WTC11 (cell line): ENCODE results near the gene MPP1. TPM values are rescaled to one million over a fixed set of nuclear protein-coding genes. Genes with fewer than 3 reads are reported as not detected.

Experiments
- ATAC-seq: fragments of 200-7000 bp; cut with Tn5 transposase; 2 replicates; pipeline ENCODE4 v1.10.0; 2021; ENCODE audit warnings: mild to moderate bottlenecking, moderate library complexity
- CTCF ChIA-PET: fragments of 300-600 bp; sonication (Branson Sonifier 250); formaldehyde crosslinking; loops from one replicate; lab custom pipeline; 2021; ENCODE audit warnings: antibody characterized with exemption; lab: Charles Lee
- POLR2A ChIA-PET: fragments of 350-600 bp; sonication (Branson Sonifier 250); formaldehyde crosslinking; loops from one replicate; lab custom pipeline; 2021; ENCODE audit warnings: antibody characterized with exemption; lab: Charles Lee
- DNase-seq: peaks from one replicate; pipeline ENCODE4 v3.0.0; 2021; ENCODE audit warnings: low spot score
- H3K27ac Mint-ChIP-seq: 2 replicates; pipeline ENCODE4 v1.8.0; 2021; ENCODE audit warnings: mixed read lengths
- H3K27me3 Mint-ChIP-seq: 2 replicates; pipeline ENCODE4 v1.8.0; 2021; ENCODE audit warnings: low read depth, mild to moderate bottlenecking, moderate library complexity, mixed read lengths
- H3K36me3 Mint-ChIP-seq: 2 replicates; pipeline ENCODE4 v1.8.0; 2021; ENCODE audit warnings: mixed read lengths
- H3K4me1 Mint-ChIP-seq: 2 replicates; pipeline ENCODE4 v1.8.0; 2022; ENCODE audit warnings: mixed read lengths
- H3K4me3 Mint-ChIP-seq: 2 replicates; pipeline ENCODE4 v1.8.0; 2021; ENCODE audit warnings: mild to moderate bottlenecking, moderate library complexity, mixed read lengths
- H3K9me3 Mint-ChIP-seq: 2 replicates; pipeline ENCODE4 v1.8.0; 2021; ENCODE audit warnings: mixed read lengths
- ATF1 ChIP-seq: sonication (generic); formaldehyde crosslinking; IDR thresholded peaks from 2 replicates; pipeline ENCODE4 v1.8.1; 2023; ENCODE audit warnings: mild to moderate bottlenecking, moderate library complexity, missing genetic modification reagents
- ATF6 ChIP-seq: sonication (generic); formaldehyde crosslinking; IDR thresholded peaks from 2 replicates; pipeline ENCODE4 v1.8.1; 2023; ENCODE audit warnings: mild to moderate bottlenecking, missing genetic modification reagents
- ELF4 ChIP-seq: sonication (generic); formaldehyde crosslinking; IDR thresholded peaks from 2 replicates; pipeline ENCODE4 v1.8.1; 2022; ENCODE audit warnings: low read depth, mild to moderate bottlenecking, moderate library complexity, missing genetic modification reagents
- GABPB1 ChIP-seq: sonication (generic); formaldehyde crosslinking; IDR thresholded peaks from 2 replicates; pipeline ENCODE4 v1.8.1; 2023; ENCODE audit warnings: mild to moderate bottlenecking, missing genetic modification reagents
- GRHL2 ChIP-seq: fragments of 250-450 bp; sonication (Bioruptor Pico); IDR thresholded peaks from 2 replicates; pipeline ENCODE4 v1.8.0; 2022; ENCODE audit warnings: mild to moderate bottlenecking, moderate library complexity; ENCODE audit not compliant: insufficient replicate concordance, severe bottlenecking
- IRF2 ChIP-seq: sonication (generic); formaldehyde crosslinking; IDR thresholded peaks from 2 replicates; pipeline ENCODE4 v1.8.0; 2022; ENCODE audit warnings: low read depth, missing genetic modification reagents, borderline replicate concordance
- RELA ChIP-seq: sonication (generic); formaldehyde crosslinking; IDR thresholded peaks from 2 replicates; pipeline ENCODE4 v1.8.1; 2022; ENCODE audit warnings: missing genetic modification reagents, mild to moderate bottlenecking, borderline replicate concordance
- TCF7 ChIP-seq: sonication (generic); formaldehyde crosslinking; IDR thresholded peaks from 2 replicates; pipeline ENCODE4 v1.8.0; 2022; ENCODE audit warnings: mild to moderate bottlenecking, low read depth, missing genetic modification reagents, moderate library complexity
- TP53 ChIP-seq: sonication (generic); formaldehyde crosslinking; IDR thresholded peaks from 2 replicates; pipeline ENCODE4 v1.8.1; 2023; ENCODE audit warnings: mild to moderate bottlenecking, missing genetic modification reagents
- USF2 ChIP-seq: sonication (generic); formaldehyde crosslinking; IDR thresholded peaks from 2 replicates; pipeline ENCODE4 v1.8.1; 2023; ENCODE audit warnings: mild to moderate bottlenecking, missing genetic modification reagents, moderate library complexity
- ZNF138 ChIP-seq: sonication (generic); formaldehyde crosslinking; conservative IDR thresholded peaks from 2 replicates; pipeline ENCODE4 v1.8.1; 2022; ENCODE audit warnings: mild to moderate bottlenecking, moderate library complexity, missing genetic modification reagents
- ZNF219 ChIP-seq: sonication (generic); formaldehyde crosslinking; IDR thresholded peaks from 2 replicates; pipeline ENCODE4 v1.8.0; 2023; ENCODE audit warnings: missing genetic modification reagents, mild to moderate bottlenecking, borderline replicate concordance
- ZNF532 ChIP-seq: fragments of 250-450 bp; sonication (Bioruptor Pico); IDR thresholded peaks from 2 replicates; pipeline ENCODE4 v1.9.0; 2021; ENCODE audit warnings: mild to moderate bottlenecking, borderline replicate concordance
- ZNF671 ChIP-seq: fragments of 250-450 bp; sonication (Bioruptor Pico); IDR thresholded peaks from 2 replicates; pipeline ENCODE4 v1.8.0; 2021; ENCODE audit warnings: mild to moderate bottlenecking
- total RNA-seq: library from RNA; stranded (reverse); gene quantifications from 3 replicates; pipeline ENCODE4 v1.2.3, GENCODE V29; 2021
- TF ChIP-seq, protein P1 (sequence below): sonication (generic); formaldehyde crosslinking; IDR thresholded peaks from 2 replicates; pipeline ENCODE4 v1.8.0; 2023; ENCODE audit warnings: missing genetic modification reagents, mild to moderate bottlenecking, borderline replicate concordance
- TF ChIP-seq, protein P2 (sequence below): fragments of 250-450 bp; sonication (Bioruptor Pico); conservative IDR thresholded peaks from 2 replicates; pipeline ENCODE4 v1.9.0; 2021; ENCODE audit warnings: mild to moderate bottlenecking

MPP1 gene
- total RNA-seq, 1 experiment from 2014 or later: 15.8 TPM

GRCh38 chrX:154840856-154841255 lies 35.6 kb upstream of the MPP1 start:
- ChIA-PET CTCF (interaction anchor here (0.6 to 1.3 kb wide), 3 partner anchors 65 to 124 kb away, joined by 3 to 6 read pairs (median 3); no protein-coding TSS in a partner anchor), POLR2A (no interaction called here)
- Mint-ChIP-seq H3K9me3 (peaks cover 14% of the 10 kb centered on the region), H3K4me3 (no peak overlapping the region), H3K27me3 (peaks cover 3% of the 10 kb centered on the region), H3K36me3 (peaks cover 2% of the 10 kb centered on the region; the same call in 1 of the 2 replicates), H3K27ac (no peak overlapping the region), H3K4me1 (no peaks in the 10 kb centered on the region)
- DNase-seq (no peak), ATAC-seq (peak; percentile 48; the same call in 1 of the 2 replicates)
- TF ChIP-seq ATF6 (CRISPR knock-in tag) (no peak), ZNF532 (CRISPR knock-in tag) (no peak), ELF4 (CRISPR knock-in tag) (no peak), GABPB1 (CRISPR knock-in tag) (no peak), TCF7 (no peak), ZNF138 (CRISPR knock-in tag) (no peak), ATF1 (no peak), RELA (CRISPR knock-in tag) (no peak), TP53 (CRISPR knock-in tag) (no peak), IRF2 (CRISPR knock-in tag) (no peak)
- TF ChIP-seq, protein P1, sequence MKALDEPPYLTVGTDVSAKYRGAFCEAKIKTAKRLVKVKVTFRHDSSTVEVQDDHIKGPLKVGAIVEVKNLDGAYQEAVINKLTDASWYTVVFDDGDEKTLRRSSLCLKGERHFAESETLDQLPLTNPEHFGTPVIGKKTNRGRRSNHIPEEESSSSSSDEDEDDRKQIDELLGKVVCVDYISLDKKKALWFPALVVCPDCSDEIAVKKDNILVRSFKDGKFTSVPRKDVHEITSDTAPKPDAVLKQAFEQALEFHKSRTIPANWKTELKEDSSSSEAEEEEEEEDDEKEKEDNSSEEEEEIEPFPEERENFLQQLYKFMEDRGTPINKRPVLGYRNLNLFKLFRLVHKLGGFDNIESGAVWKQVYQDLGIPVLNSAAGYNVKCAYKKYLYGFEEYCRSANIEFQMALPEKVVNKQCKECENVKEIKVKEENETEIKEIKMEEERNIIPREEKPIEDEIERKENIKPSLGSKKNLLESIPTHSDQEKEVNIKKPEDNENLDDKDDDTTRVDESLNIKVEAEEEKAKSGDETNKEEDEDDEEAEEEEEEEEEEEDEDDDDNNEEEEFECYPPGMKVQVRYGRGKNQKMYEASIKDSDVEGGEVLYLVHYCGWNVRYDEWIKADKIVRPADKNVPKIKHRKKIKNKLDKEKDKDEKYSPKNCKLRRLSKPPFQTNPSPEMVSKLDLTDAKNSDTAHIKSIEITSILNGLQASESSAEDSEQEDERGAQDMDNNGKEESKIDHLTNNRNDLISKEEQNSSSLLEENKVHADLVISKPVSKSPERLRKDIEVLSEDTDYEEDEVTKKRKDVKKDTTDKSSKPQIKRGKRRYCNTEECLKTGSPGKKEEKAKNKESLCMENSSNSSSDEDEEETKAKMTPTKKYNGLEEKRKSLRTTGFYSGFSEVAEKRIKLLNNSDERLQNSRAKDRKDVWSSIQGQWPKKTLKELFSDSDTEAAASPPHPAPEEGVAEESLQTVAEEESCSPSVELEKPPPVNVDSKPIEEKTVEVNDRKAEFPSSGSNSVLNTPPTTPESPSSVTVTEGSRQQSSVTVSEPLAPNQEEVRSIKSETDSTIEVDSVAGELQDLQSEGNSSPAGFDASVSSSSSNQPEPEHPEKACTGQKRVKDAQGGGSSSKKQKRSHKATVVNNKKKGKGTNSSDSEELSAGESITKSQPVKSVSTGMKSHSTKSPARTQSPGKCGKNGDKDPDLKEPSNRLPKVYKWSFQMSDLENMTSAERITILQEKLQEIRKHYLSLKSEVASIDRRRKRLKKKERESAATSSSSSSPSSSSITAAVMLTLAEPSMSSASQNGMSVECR: no peak

DNA sequence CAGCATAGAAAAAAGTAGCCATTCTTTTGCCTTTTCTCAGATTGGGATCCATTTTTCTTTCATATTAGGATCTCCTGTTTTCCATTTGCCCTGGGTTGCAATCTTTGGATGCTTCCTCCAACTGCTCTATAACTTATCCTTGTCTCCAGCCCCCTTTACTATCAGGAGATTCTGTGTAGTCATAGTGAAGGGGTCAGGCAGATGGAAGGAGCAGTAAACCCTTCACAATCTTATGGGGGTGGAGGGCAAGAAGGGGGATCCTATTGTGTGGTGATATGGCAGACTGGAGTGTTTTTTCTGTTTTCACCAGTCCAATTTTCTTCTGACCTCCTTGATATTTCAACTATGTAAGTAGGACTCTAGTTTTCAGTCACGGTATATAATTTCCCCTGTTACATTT lies 30.9 kb upstream of the MPP1 start:
- H3K9me3 Mint-ChIP-seq: peaks cover 11% of the 10 kb centered on the region
- ChIA-PET POLR2A (no interaction called here), CTCF (no interaction called here)
- no peaks in the 10 kb centered on the region for H3K4me1 Mint-ChIP-seq
- H3K36me3 Mint-ChIP-seq: peaks cover 2% of the 10 kb centered on the region; the same call in 1 of the 2 replicates
- H3K27me3 Mint-ChIP-seq: no peaks in the 10 kb centered on the region
- no peak overlapping the region for H3K4me3 Mint-ChIP-seq
- no peak overlapping the region for H3K27ac Mint-ChIP-seq
- ATAC-seq: no peak
- no peak for DNase-seq
- TF ChIP-seq ZNF219: no peak
- no peak for TF ChIP-seq USF2 (CRISPR knock-in tag)
- TF ChIP-seq, protein P2, sequence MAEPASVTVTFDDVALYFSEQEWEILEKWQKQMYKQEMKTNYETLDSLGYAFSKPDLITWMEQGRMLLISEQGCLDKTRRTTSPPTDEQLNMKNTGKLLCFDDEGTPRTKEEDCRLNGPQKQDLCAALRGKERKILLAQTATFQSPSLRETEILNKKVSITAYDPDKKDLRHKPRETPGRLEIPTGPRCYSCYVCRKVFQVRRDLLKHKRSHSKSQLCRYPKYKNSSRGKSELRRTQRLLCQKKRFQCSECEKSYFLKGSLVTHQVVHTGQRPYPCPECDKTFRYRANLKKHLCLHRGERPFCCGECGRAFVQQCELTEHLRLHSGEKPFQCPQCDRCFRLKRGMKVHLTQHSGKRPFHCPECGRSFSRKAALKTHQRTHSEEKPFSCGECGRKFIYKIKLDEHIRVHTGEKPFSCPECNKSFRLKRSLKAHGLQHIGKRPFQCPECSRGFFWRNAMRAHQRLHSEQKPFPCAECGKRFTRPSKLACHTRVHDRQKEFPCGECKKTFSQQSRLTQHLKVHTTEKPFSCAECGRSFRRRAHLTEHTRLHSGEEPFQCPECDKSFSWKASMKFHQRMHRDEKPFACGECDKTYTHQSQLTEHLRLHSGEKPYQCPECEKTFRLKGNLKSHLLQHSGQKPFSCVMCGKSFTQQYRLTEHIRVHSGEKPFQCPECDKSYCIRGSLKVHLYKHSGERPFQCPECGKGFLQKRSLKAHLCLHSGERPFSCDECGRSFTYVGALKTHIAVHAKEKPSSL: no peak
- no peak for TF ChIP-seq ZNF671
- TF ChIP-seq, protein P1: no peak
- TF ChIP-seq GRHL2 (CRISPR knock-in tag): no peak
